HG02973 (cell line): ENCODE measurements around the gene SELENOK.
A peak's percentile ranks its signal among the peaks of the same experiment; 100 is the strongest.

Experiments
- ATAC-seq: cut with Tn5 transposase; IDR thresholded peaks from one replicate; pipeline ENCODE4 v1.9.1; 2021; ENCODE audit warnings: moderate library complexity; ENCODE audit not compliant: unreplicated experiment

Gene SELENOK

DNA sequence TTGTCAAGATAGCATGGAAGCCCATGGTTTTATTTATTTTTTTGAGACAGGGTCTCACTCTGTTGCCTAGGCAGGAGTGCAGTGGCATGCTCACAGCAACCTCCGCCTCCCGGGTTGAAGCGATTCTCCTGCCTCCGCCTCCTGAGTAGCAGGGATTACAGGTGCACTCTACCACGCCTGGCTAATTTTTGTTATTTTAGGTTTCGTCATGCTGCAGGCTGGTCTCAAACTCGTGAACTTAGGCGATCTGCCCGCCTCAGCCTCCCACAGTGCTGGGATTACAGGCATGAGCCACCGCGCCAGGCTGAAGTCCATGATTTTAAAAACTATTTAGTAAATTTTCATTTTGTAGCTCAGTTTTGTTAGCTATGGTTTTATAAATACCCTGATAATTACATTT lies 7.0 kb downstream of the SELENOK start:
- ATAC-seq, result no peak

DNA sequence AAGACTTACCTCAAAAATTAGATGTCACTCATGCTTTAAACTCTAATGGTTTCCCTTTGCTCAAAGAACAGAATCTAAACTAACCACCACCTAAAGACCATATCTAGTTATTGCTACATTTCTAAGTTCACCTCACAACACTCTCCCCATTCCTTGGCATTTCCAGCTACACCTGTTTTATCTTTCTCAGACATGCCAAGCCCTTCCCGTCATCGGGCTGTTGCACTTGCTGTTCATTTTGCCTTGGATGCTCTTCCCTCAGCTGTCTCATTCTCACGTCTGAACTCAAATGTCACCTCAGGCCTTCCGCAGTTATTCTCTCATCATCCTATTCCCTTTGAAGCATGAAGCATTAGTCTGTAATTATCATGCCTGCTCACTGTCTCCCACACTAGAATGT lies 8.7 kb downstream of the SELENOK start:
- no peak for ATAC-seq

DNA sequence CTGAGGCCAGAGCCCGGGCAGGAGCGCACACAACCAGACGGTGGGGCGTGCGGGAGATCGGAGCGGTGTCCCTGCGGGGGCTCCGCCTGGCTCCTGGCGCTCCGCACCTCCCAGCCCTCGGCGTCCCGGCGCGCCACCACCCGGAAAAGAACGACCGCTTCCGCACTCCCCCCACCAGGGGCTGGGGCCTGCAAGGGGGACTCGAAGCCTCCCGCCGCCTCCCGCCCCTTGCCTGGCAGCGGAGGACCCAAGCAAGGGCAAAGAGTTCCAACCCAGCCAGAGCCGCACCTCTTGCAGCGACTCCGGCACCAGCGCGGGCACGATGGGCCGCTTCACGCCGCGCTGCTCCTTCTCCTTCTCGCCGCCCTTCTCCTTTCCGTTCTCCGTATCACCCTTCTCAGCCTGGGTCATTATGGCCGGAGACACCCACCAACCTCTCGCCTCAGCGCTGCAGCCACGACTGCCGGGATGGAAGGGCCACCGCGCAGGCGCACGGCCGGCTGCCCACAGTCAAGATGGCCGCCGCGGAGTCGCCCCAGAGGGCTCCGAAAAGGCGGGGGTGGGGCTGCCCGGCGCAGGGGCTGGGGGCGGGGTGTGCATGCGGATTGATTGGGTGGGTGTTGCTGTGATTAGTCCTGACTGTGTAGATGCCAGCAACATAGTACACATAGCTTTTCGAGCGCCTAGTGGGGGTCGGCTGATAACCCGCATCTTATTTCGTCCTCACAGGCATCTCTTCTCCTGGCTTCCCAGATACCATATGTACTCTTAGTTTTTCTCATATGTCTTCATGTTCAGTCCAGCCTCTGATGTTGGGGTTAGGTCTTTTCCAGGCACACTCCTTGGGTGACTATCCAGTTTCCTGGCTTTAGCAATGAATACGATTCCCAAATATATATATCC lies 9.7 kb downstream of the SELENOK start, which contains the start of gene ACTR8:
TSS of gene ACTR8 (minus strand) at position 462 of the 903 bp plus-strand sequence. CDS start at position 411, 51 bp downstream.
- peak; percentile 85 for ATAC-seq

DNA sequence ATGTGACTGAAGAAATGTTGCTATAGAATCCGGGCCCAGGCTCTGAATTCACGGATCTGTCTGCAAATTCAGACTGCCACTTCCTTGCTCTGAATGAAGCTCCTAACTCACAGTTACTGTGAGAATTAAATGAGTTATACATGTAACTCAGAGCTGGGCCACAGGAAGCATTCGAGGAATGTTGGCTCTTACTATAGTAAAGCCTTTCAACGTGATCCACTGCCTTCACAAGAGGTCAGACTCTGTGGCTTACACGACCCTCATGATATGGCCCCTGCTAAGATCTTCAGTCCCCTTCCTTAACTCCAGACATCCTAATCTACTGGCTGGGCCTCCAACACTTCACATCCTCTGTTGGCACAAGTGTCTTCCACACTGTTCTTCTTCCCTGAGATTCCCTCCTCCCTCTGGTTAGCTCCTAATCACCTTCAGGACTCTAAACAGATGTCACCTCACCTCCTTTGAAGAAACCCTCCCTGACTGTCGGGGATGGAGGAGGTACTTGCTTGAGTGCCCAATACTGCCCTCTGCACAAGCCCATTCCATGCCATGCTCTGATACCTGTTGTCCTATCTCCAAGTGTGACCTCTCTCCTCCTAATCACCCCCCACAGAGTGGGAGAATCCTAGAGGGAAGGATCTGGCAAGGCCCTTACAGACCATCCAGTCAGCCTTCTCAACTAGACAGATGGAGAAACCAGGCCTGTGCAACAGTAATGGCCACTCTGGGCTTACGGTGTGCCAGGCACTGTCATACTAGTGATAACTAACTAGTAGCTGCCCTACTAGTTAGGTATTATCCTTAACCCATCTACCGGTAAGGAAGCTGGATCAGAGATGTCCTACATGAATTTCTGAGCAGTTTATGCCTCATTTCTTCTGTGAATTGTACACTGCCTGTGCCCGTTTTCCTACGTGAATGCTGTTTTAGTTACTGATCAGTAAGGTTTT lies 11.0 kb downstream of the SELENOK start:
- ATAC-seq, result no peak

DNA sequence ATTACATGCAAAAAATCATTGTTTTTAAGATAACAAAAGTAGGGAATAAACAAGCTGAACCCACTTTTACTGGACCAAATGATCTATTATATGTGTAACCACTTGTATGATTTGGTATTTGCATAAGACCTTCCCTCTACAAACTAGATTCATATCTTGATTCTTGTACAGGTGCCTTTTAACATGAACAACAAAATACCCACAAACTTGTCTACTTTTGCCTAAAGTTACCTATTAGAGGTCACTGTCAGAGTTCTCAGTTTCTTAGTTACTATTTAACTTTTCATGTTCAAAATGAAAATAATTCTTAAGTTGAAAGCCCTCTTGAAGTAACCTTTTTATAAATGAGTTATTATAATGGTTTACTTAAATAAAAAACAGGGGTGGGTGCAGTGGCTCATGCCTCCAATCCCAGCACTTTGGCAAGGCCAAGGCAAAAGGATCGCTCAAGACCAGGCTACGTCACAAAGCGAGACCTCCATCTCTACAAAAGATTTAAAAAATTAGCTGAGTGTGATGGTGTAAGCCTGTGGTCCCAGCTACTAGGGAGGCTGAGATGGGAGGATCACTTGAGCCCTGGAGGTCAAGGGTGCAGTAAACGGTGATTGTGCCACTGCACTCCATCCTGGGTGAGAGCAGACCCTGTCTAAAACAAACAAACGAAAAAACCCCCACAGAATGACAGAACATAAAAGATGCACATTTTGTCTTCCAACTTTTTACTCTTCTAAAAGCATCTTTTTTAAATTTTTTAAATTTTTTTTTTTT lies 25.7 kb downstream of the SELENOK start:
- ATAC-seq, result no peak

DNA sequence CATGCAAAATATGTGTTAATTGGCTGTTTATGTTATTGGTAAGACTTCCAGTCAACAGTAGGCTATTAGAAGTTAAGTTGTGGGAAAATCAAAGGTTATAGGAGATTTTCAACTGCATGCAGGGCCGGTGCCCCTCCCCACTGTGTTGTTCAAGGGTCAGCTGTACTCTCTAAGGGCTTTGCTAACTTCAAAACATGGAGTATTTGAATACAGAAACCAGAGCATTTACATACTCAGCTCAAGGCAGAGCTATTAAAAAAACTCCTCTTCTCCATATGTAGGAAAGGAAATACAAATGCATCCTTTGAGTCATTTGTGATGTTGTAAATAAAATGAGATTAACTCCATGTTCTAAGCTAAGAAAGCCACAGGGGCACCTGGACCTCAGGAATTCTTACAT lies 28.5 kb downstream of the SELENOK start:
- no peak for ATAC-seq

DNA sequence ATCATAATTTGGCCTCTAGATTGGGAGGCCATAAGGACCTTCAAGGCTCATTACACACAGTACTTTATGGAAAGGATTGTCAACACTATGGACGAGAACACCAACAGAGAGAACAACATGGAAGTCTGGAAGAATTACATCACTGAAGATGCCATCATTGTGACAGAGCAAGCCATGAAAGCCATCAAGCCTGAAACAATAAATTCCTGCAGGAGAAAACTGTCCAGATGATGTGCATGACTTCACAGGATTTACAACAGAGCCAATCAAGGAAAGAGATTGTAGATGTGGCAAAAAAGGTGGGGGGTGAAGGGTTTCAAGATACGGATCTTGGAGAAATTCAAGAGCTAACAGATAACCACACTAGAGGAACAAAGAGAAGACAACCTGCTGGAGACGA lies 29.4 kb downstream of the SELENOK start:
- ATAC-seq, result no peak

DNA sequence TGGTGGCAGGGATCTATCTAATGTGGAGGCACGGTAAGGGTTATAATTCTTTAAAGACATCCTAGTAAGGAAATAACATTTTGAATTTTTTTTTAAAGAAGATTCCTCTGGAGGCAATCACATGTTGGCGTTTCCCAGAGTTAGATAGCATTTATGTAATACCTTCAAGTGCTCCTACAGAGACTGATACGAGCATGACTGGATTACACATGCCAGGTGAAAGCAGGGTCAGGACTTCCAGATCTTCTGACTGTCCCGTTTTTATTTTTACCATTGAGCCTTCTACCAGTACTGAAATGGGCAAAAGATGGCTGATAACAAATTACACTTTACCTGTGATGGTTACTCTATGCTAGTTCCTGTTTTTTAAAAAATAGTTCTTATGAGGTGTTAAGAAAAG lies 31.5 kb downstream of the SELENOK start:
- ATAC-seq, result no peak

DNA sequence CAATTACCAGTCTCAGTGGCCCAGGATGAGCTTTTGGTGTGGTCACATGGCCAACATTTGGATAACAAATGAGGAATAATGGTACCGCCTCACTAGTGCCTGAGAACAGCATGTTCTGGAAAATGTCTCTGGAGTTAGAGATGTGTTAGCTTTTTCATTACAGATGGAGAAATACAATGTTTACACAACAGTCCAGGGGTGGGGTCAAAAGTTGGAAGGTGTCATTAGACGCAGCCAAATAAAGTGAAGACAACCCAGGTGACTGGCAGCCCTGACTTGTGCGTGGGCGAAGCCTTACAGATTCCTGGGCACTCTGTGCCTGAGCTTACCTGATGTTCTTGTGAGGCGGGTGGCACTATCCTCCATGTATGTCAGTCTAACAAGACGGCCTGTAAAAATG lies 32.5 kb downstream of the SELENOK start:
- no peak for ATAC-seq

DNA sequence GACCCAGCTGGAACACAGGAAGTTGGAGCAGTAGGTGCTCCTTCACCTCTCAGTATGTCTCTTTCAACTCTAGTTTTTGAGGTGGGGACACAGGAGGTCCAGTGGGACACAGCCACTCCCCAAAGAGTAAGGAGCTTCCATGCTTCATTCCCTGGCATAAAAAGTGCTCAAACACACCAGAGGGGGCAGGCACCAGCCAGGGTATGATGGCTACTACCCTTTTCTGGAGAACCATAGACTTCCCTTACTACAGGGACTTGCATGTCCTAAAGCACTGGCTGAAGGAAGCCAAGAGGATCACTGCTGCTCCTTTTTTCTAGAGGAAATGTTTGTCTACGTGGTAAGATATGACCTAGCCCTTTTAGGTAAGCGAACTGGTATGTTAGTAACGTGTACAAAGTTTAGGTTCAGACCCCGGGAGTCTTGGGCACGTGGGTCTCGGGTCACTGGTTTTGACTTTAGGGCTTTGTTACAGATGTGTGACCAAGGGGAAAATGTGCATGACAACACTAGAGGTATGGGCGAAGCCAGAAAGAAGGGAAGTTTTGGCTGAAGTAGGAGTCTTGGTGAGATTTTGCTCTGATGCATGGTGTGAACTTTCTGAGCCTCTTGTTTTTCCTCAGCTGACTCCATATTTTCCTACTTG lies 33.4 kb downstream of the SELENOK start:
- ATAC-seq, result no peak

DNA sequence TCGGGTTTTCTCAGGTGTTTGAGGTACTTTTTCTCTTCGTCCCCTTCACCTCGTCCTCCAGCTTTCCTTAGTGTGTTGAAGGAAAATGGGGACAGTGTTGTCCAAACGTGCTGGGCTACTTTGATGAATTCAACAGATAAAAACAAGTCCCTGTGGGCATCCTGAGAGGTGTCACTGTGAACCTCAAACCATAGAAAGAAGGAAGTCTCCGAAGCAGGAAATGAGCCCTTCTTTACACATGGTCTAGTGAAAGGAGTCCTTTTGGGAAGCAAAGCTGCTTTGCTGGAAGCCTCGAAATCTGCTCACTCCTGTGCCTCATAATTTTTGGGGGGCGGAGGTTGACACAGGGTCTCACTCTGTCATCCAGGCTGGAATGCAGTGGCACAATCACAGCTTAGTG lies 34.7 kb downstream of the SELENOK start:
- no peak for ATAC-seq

DNA sequence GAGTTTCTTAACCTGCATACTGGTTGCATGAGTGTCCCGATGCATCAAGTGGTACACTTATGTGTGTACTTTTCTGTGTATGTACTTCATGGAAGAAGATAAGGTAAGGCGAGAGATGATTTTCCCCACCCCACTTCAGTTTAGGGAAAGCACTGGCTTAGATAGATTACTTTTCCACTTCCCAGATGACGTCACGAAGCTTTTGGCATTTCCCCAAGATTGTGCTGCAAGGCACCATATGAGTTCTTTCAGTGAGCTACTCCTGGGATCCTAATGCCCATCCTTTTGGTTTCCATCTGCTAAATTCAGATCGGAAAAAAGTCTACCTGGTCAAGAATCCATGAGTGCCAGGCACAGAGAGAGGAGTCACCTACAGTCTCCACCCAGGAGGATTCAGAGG lies 40.8 kb downstream of the SELENOK start:
- no peak for ATAC-seq

DNA sequence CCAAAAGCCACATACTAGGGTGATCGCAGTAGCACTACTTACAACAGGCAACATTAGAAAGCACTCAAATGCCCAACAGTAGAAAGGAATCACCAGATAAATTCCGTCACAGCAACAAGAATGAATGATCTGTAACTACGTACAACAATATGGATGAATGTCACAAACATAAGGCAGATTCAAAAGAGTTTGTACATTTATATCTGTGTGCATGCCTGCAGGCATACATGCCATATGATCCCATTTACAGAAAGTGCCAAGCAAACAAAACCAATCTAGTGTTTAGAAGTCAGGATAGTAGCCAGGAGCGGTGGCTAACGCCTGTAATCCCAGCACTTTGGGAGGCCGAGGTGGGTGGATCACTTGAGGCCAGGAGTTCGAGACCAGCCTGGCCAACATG lies 41.7 kb downstream of the SELENOK start:
- ATAC-seq, result no peak

DNA sequence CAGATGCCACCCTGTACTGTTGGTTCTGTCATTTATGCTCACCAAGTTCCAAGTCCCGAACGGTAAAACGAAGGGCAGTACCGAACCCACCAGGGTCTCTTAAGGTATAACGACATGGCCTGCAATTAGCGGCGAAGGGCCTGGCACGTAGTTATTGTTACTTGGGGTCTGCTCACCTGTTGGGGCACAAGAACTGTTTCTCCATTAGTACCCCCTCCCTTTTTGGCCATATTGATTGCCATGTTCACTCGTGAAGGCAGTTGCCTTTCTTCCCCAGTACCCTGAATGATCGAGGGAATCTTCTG lies 44.9 kb downstream of the SELENOK start:
- no peak for ATAC-seq

DNA sequence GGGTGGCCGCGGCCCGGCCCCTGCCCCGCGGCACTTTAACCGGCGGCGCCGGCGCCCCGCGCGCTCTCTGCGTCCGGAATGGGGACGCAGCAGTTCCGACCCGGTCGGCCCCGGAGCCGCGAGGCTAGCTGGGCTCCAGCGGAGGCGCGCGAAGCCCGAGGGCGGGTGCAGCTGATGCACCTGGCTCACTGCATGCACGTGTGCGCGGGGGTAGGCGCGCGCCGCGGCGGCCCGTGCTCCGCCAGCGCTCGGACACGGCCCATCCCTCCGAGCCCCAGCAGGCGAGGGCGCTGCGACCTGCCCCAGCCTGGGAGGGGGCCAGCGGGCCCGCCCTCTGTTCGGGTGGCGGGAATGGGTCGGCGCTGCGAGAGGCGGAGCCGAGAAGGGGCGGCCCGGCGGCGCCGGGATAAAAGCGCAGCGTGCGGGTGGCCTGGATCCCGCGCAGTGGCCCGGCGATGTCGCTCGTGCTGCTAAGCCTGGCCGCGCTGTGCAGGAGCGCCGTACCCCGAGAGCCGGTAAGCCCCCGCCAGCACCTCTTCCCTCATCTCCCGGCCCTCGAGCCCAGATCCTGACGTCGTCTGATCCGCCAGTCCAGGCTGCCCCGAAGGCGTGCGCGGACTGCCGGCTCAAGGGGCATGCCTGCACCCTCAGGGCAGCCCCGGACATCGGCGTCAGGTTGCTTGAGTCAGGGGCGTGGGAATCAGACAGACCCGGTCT lies 45.4 kb downstream of the SELENOK start, which contains the start of the genes CHDH and IL17RB:
TSS of gene CHDH (minus strand) at position 286 of the 717 bp plus-strand sequence. CDS start 22,411 bp downstream, outside the sequence.
TSS of gene IL17RB (plus strand) at position 435 of the 717 bp plus-strand sequence. CDS start at position 456, 21 bp downstream.
- peak; percentile 45 for ATAC-seq

DNA sequence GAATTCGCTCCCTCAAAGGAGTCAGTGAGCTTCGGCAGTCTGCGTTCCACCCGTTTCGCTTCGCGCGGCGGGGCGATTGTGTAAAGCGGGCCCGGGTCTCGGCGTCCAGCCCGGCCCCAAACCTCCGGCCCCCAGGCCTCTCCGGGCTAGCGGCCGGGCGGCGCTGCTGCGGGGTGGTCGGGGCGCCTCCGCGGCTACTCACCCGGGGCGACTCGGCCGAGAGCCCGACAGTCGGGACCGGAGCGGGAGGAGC lies 45.9 kb downstream of the SELENOK start:
- ATAC-seq, result no peak

DNA sequence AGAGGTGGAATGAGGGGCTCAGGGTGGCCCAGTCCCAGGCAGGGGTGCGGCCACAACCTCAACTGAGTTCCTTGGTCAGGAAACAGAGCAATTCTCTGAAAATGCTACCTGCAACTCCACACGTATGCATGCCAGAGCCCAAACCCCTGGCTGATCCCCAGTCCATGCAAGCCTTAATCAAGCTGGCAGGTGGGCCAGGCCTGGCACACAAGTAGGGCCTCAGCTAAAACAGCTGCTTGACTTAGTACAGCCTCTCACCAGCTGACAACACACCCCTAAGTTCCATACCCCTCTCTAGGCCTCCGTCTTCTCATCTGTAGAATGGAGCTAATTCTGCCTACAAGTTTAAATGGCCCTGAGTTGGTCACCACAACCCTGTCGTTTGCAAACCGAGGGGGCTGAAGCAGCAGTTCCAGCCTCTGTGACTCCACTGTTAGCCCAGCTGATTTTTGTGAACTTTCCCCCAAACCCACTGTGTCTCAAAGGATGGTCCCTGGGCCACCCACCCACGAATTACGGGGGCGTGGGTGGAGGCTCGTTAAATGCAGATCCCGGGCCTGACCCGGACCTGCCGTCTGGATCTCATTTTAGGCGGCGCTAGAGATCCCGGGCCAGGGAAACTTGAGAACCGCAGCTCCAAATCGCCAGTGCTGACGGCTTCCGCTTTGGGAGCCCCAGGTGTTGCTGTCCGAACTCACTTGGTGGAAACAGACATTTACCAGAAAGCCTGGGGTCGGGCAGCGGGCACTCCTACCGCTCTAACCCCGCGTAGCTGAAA lies 46.4 kb downstream of the SELENOK start:
- no peak for ATAC-seq

DNA sequence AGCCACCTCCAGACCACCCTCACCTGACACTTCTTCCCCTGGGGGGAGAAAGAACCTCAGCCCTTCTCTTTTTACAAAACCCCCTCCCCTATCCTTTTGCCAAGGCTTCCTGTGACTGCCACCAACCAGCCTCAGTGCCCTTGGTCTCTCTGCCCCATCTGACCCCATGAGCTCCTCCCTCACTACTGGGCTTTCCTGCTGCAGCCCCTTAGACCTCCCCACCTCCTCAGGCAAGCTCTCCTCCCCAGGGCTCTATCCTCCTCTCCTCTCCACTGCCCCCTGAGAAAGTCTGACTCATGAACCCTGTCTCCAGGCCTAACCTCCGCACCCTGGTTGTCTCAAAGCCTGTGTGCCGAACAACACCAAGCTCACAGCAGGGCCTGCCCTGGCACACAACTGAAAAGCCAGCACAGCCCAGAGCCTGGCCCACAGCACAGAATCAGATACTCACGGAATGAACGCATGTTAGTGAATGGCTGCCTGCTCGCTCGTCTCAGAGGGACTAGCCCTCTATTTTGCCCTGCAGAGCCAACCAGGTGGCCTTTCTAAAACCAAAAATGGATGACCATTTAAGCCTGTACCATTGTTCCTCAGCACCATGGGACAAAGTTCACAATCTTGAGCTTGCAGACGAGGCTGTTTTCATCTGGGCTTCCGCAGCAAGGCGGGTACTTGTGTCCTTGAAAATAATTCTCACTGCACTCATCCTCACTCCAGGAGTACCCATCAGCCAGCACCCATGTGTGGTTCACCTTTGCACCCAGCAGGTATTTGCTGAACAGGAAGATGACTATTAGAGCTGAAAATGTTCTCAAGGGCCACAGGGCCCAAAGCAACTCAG lies 47.2 kb downstream of the SELENOK start:
- ATAC-seq, result no peak
